ENCODE data around the gene SLC16A10. TPM values are rescaled to one million over a fixed set of nuclear protein-coding genes. Genes with fewer than 3 reads are reported as not detected.

Gene SLC16A10
- total RNA-seq, 4 donors from 2014 or later, result 1.5 to 8.9 (median 4.2) TPM

GRCh38 chr6:111230351-111231089, 143.2 kb downstream of the SLC16A10 start:
- no peaks in the 10 kb centered on the region for H3K9me3 ChIP-seq
- no peak overlapping the region for H3K27ac ChIP-seq
- 71 to 81% methylated on average over 2 of the region's 2 CpGs for WGBS, 2 donors (ENCODE audit: low coverage in 1 of 2)
- H3K4me3 ChIP-seq, result no peak overlapping the region
- H3K27me3 ChIP-seq, result no peaks in the 10 kb centered on the region
- no peak for TF ChIP-seq CTCF (IDR thresholded peaks at IDR 0.05)
- no peak for TF ChIP-seq POLR2A (IDR thresholded peaks at IDR 0.05)
- TF ChIP-seq EP300 (IDR thresholded peaks at IDR 0.05; ENCODE audit: low read depth), result no peak
- no peak for TF ChIP-seq POLR2AphosphoS5 (IDR thresholded peaks at IDR 0.05)
- in situ Hi-C loops (cut with MboI; ENCODE audit: low pct_ligation_motif_present in 1 of 4, low pct_unique_long_range_greater_than_20kb in 1 of 4, low sequenced_read_pairs in 3 of 4) (no loop called here), intact Hi-C loops (cut with DNase I; ENCODE audit: low total_unique reads) (no loop called here)
- no peaks in the 10 kb centered on the region for H3K36me3 ChIP-seq
- no peak for DNase-seq
- H3K4me1 ChIP-seq, result no peaks in the 10 kb centered on the region

GRCh38 chr6:111231090-111231459, 143.8 kb downstream of the SLC16A10 start:
- intact Hi-C loops (cut with DNase I; ENCODE audit: low total_unique reads) (no loop called here), in situ Hi-C loops (cut with MboI; ENCODE audit: low pct_ligation_motif_present in 1 of 4, low pct_unique_long_range_greater_than_20kb in 1 of 4, low sequenced_read_pairs in 3 of 4) (no loop called here)
- Histone ChIP-seq H3K4me1 (no peaks in the 10 kb centered on the region), H3K9me3 (no peaks in the 10 kb centered on the region), H3K36me3 (no peaks in the 10 kb centered on the region), H3K27me3 (no peaks in the 10 kb centered on the region), H3K4me3 (no peak overlapping the region), H3K27ac (no peak overlapping the region)
- 84 to 87% methylated on average over 4 of the region's 4 CpGs for WGBS, 2 donors (ENCODE audit: low coverage in 1 of 2)
- DNase-seq, result no peak
- TF ChIP-seq POLR2AphosphoS5 (IDR thresholded peaks at IDR 0.05), result no peak

GRCh38 chr6:111237852-111238251, 150.5 kb downstream of the SLC16A10 start:
- no peak for DNase-seq
- no peaks in the 10 kb centered on the region for H3K9me3 ChIP-seq
- in situ Hi-C loops (cut with MboI; ENCODE audit: low pct_ligation_motif_present in 1 of 4, low pct_unique_long_range_greater_than_20kb in 1 of 4, low sequenced_read_pairs in 3 of 4) (no loop called here), intact Hi-C loops (cut with DNase I; ENCODE audit: low total_unique reads) (no loop called here)
- H3K36me3 ChIP-seq, result no peaks in the 10 kb centered on the region
- 90 to 93% methylated on average over 2 of the region's 2 CpGs for WGBS, 2 donors (ENCODE audit: low coverage in 1 of 2)
- no peak for TF ChIP-seq POLR2AphosphoS5 (IDR thresholded peaks at IDR 0.05)
- no peak for TF ChIP-seq CTCF (IDR thresholded peaks at IDR 0.05)
- no peak for TF ChIP-seq EP300 (IDR thresholded peaks at IDR 0.05; ENCODE audit: low read depth)
- no peak for TF ChIP-seq POLR2A (IDR thresholded peaks at IDR 0.05)
- no peaks in the 10 kb centered on the region for H3K4me1 ChIP-seq
- no peaks in the 10 kb centered on the region for H3K27me3 ChIP-seq
- no peak overlapping the region for H3K4me3 ChIP-seq
- H3K27ac ChIP-seq, result no peak overlapping the region

GRCh38 chr6:111238464-111239119, 151.3 kb downstream of the SLC16A10 start:
- no peaks in the 10 kb centered on the region for H3K36me3 ChIP-seq
- DNase-seq, result no peak
- no peaks in the 10 kb centered on the region for H3K4me1 ChIP-seq
- WGBS, 2 donors (ENCODE audit: low coverage in 1 of 2), result 76 to 81% methylated on average over 4 of the region's 4 CpGs
- no peaks in the 10 kb centered on the region for H3K27me3 ChIP-seq
- H3K9me3 ChIP-seq, result no peaks in the 10 kb centered on the region
- H3K4me3 ChIP-seq, result no peak overlapping the region
- intact Hi-C loops (cut with DNase I; ENCODE audit: low total_unique reads) (no loop called here), in situ Hi-C loops (cut with MboI; ENCODE audit: low pct_ligation_motif_present in 1 of 4, low pct_unique_long_range_greater_than_20kb in 1 of 4, low sequenced_read_pairs in 3 of 4) (no loop called here)
- H3K27ac ChIP-seq, result no peak overlapping the region
- TF ChIP-seq POLR2AphosphoS5 (IDR thresholded peaks at IDR 0.05) (no peak), CTCF (IDR thresholded peaks at IDR 0.05) (no peak), POLR2A (IDR thresholded peaks at IDR 0.05) (no peak), EP300 (IDR thresholded peaks at IDR 0.05; ENCODE audit: low read depth) (no peak)
